Activated CD4-positive, alpha-beta T cell treated with anti-CD3 and anti-CD28 coated beads for 36 hours (primary cell): Measurements from ENCODE around the gene ZNF577. TPM values are rescaled to one million over a fixed set of nuclear protein-coding genes. Genes with fewer than 3 reads are reported as not detected.
"Not testable (repeated sequence)": the region's sequence is repeated elsewhere in the genome, so short reads cannot be mapped to it uniquely, and the experiment has no call there.

Experiments
- ATAC-seq: fragments of 200-7000 bp; cut with Tn5 transposase; one replicate; pipeline ENCODE4 v1.10.0; 2021; ENCODE audit warnings: mild to moderate bottlenecking, moderate library complexity
- CTCF ChIA-PET: fragments of 350-600 bp; sonication (Branson Sonifier 250); formaldehyde crosslinking; loops from one replicate; lab custom pipeline; 2021; ENCODE audit warnings: antibody characterized with exemption; lab: Charles Lee
- POLR2A ChIA-PET: fragments of 350-600 bp; sonication (Branson Sonifier 250); formaldehyde crosslinking; loops from one replicate; lab custom pipeline; 2021; ENCODE audit warnings: antibody characterized with exemption, inconsistent platforms; lab: Charles Lee
- DNase-seq: peaks from one replicate; pipeline ENCODE4 v3.0.0-alpha.2; 2020
- H3K27ac Mint-ChIP-seq: one replicate; pipeline ENCODE4 v1.8.0; 2021; ENCODE audit warnings: mixed read lengths
- H3K27me3 Mint-ChIP-seq: one replicate; pipeline ENCODE4 v1.8.0; 2021; ENCODE audit warnings: mixed read lengths
- H3K36me3 Mint-ChIP-seq: one replicate; pipeline ENCODE4 v1.8.0; 2021; ENCODE audit warnings: low read depth, mixed read lengths
- H3K4me1 Mint-ChIP-seq: one replicate; pipeline ENCODE4 v1.8.0; 2021; ENCODE audit warnings: mixed read lengths
- H3K4me3 Mint-ChIP-seq: one replicate; pipeline ENCODE4 v1.8.0; 2021; ENCODE audit warnings: mild to moderate bottlenecking, moderate library complexity, mixed read lengths
- H3K9me3 Mint-ChIP-seq: one replicate; pipeline ENCODE4 v1.8.0; 2021; ENCODE audit warnings: low read depth, mixed read lengths
- intact Hi-C, 2 experiments: fragments of 100-400 bp; cut with DNase I in 1 of 2; cut with micrococcal nuclease in 1 of 2; formaldehyde crosslinking; loops; one replicate each; pipeline versions ENCODE4 v1.14.2 to v1.15.1; 2022 to 2024; cut with DNase I, micrococcal nuclease
- total RNA-seq, 2 experiments: library from RNA; stranded (reverse); gene quantifications; one replicate each; pipeline ENCODE4 v1.2.3, GENCODE V29; 2021

ZNF577 gene
- total RNA-seq, 2 experiments from 2014 or later = 5.7 to 7.2 TPM

DNA sequence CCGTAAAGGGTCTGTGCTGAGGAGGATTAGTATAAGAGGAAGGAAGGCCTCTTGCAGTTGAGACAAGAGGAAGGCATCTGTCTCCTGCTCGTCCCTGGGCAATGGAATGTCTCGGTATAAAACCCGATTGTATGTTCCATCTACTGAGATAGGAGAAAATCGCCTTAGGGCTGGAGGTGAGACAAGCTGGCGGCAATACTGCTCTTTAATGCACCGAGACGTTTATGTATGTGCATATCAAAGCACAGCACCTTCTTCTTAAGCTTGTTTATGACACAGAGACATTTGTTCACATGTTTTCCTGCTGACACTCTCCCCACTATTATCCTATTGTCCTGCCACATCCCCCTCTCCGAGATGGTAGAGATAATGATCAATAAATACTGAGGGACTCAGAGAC, 18.4 kb upstream of the ZNF577 start:
- DNase-seq, H3K27ac Mint-ChIP-seq, H3K4me3 Mint-ChIP-seq, POLR2A ChIA-PET, intact Hi-C loops, ATAC-seq, CTCF ChIA-PET: not testable (repeated sequence)
- Mint-ChIP-seq H3K36me3 (peaks cover 60% of the 10 kb centered on the region), H3K9me3 (peaks cover 44% of the 10 kb centered on the region), H3K27me3 (peaks cover 21% of the 10 kb centered on the region), H3K4me1 (peaks cover 22% of the 10 kb centered on the region)

DNA sequence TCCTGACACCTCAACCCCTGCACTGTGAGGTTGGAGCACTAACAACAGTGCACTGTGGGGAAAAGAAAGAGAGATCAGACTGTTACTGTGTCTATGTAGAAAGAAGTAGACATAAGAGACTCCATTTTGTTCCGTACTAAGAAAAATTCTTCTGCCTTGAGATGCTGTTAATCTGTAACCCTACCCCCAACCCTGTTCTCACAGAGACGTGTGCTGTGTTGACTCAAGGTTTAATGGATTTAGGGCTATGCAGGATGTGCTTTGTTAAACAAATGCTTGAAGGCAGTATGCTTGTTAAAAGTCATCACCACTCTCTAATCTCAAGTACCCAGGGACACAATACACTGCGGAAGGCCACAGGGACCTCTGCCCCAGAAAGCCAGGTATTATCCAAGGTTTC, 17.9 kb upstream of the ZNF577 start:
- Mint-ChIP-seq H3K9me3 (peaks cover 46% of the 10 kb centered on the region), H3K27me3 (peaks cover 21% of the 10 kb centered on the region), H3K4me1 (peaks cover 22% of the 10 kb centered on the region), H3K36me3 (peaks cover 65% of the 10 kb centered on the region)
- DNase-seq, H3K27ac Mint-ChIP-seq, POLR2A ChIA-PET, H3K4me3 Mint-ChIP-seq, ATAC-seq, CTCF ChIA-PET: not testable (repeated sequence)
- intact Hi-C loops = loop anchor here in 1 of 2 experiments (1.0 kb wide), 4 partner anchors 22 to 190 kb away; partner anchors contain the start of genes ZNF350, ZNF613, ZNF615 and ZNF841

DNA sequence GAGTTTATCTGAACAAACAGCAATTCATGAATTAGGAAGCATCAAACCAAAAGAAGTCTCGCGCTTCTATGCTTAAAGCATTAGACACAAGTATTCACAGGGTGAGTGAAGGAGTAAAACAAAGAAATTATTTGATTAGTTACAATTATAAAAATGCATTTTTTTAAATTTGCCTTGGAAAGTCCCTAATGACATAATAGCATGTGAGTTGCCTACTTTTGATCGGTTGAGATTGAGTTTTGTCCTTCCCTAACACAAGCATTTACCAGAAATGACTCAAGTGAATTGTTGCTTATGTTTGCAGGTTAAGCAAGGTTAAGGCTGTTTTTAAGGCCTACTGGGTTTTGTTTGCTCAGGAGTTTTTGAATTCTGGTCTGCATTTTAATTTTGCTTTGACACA, 17.5 kb upstream of the ZNF577 start:
- intact Hi-C loops = loop anchor here in 1 of 2 experiments (1.0 kb wide), 4 partner anchors 22 to 190 kb away; partner anchors contain the start of genes ZNF350, ZNF613, ZNF615 and ZNF841
- Mint-ChIP-seq H3K36me3 (peaks cover 68% of the 10 kb centered on the region), H3K27me3 (peaks cover 19% of the 10 kb centered on the region), H3K9me3 (peaks cover 46% of the 10 kb centered on the region), H3K4me1 (peaks cover 22% of the 10 kb centered on the region), H3K4me3 (peak overlapping the region; percentile 91), H3K27ac (peak overlapping the region; percentile 99)
- ATAC-seq = no peak
- no peak for DNase-seq
- ChIA-PET POLR2A (no interaction called here), CTCF (no interaction called here)

DNA sequence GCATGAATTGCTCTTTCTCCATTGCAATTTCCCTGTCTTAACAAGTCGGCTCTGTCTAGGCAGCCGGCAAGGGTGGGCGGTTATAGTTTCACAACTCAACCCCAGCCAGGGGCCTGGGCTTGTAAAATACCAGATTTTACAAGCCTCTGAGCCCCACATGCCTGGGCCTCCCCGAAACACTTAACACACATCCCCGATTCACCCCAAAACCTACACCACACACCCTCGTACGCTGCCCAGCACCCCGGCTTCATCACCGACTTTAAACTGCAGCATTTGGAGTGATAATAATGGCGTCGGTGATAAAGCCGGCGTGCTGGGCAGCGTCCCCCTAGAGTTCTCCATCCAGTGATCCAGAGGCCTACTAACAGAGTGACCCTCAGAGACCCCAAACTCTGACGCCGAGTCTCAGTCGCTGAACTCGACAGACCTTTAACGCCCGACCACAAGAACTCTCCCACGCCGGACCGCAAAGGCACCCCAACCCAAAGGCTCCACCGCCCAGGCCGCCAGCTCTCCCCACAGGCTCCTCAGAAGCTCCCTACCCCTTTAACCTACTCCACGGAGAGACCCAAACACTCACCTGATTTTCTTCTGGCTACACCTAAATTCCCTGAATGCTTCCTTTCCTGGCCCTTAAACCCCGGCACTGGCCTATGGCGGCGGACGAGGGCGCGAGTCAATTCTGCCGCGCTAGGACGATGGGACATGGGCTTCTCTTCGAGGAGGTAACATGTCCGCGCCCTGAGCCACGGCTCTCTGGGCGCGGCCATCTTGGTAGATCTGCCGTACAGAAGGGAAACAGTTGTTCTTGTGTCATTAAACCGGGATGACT, 16.8 kb upstream of the ZNF577 start, which contains the start of gene ZNF649:
ZNF649 (minus strand) TSS at position 687 of the 835 bp plus-strand sequence. CDS start 4,910 bp downstream, outside the sequence.
- Mint-ChIP-seq H3K36me3 (peaks cover 74% of the 10 kb centered on the region), H3K4me3 (peak within 1 kb of the TSS; percentile 91), H3K27ac (peak within 1 kb of the TSS; percentile 99), H3K9me3 (peaks cover 47% of the 10 kb centered on the region), H3K27me3 (peaks cover 18% of the 10 kb centered on the region), H3K4me1 (peaks cover 22% of the 10 kb centered on the region)
- ATAC-seq = peak; percentile 92
- intact Hi-C loops = loop anchor here (1.0 kb wide), 5 partner anchors 23 to 191 kb away; partner anchors contain the start of genes ZNF613 (in 2 of the 2), ZNF350 (in 1 of the 2), ZNF615 (in 1 of the 2) and ZNF841 (in 1 of the 2)
- ChIA-PET CTCF (no interaction called here), POLR2A (no interaction called here)
- DNase-seq = peak; percentile 89

DNA sequence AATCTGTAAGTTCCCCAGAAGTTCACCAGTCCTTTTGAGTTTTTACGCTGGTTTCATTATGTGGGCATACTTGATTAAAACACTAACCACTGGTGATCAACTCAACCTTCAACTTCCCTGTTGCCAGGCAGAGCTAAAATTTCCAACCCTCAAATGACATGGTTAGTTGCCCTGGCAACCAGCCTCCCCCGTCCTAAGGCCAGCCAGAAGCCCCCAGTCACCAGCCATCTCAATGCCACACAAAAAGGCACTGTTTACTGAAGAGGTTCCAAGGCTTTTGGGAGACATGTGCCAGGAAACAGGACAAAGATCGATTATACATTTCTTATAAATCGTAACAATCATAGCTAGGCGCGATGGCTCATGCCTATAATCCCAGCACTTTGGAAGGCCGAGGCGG, 15.4 kb upstream of the ZNF577 start:
- POLR2A ChIA-PET = no interaction called here
- peaks cover 43% of the 10 kb centered on the region for H3K9me3 Mint-ChIP-seq
- intact Hi-C loops = no loop called here
- H3K27ac Mint-ChIP-seq = peak overlapping the region; percentile 73
- ATAC-seq (no peak), DNase-seq (no peak)
- peaks cover 88% of the 10 kb centered on the region for H3K36me3 Mint-ChIP-seq
- CTCF ChIA-PET = no interaction called here
- H3K4me1 Mint-ChIP-seq = peaks cover 22% of the 10 kb centered on the region
- peaks cover 13% of the 10 kb centered on the region for H3K27me3 Mint-ChIP-seq
- peak overlapping the region; percentile 91 for H3K4me3 Mint-ChIP-seq

DNA sequence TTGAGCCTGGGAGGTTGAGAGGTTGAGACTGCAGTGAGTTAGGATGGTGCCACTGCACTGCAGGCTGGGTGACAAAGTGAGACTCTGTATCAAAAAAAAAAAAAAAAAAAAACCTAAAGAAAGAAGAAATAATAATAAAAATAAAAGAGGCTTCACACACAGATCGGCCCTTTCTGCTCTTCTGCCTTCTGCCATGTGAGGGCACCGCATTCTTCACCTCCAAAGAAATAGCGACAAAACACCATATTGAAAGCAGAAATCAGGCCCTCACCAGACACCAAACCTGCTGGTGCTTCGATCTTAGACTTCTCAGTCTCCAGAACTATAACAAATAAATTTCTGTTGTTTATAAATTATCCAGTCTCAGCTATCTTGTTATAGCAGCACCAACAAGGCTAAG, 14.1 kb upstream of the ZNF577 start:
- H3K9me3 Mint-ChIP-seq = peaks cover 43% of the 10 kb centered on the region
- intact Hi-C loops = no loop called here
- no peak overlapping the region for H3K27ac Mint-ChIP-seq
- peaks cover 7% of the 10 kb centered on the region for H3K27me3 Mint-ChIP-seq
- H3K36me3 Mint-ChIP-seq = peaks cover 94% of the 10 kb centered on the region
- ATAC-seq (no peak), DNase-seq (no peak)
- H3K4me3 Mint-ChIP-seq = no peak overlapping the region
- ChIA-PET CTCF (no interaction called here), POLR2A (no interaction called here)
- H3K4me1 Mint-ChIP-seq = peaks cover 22% of the 10 kb centered on the region

DNA sequence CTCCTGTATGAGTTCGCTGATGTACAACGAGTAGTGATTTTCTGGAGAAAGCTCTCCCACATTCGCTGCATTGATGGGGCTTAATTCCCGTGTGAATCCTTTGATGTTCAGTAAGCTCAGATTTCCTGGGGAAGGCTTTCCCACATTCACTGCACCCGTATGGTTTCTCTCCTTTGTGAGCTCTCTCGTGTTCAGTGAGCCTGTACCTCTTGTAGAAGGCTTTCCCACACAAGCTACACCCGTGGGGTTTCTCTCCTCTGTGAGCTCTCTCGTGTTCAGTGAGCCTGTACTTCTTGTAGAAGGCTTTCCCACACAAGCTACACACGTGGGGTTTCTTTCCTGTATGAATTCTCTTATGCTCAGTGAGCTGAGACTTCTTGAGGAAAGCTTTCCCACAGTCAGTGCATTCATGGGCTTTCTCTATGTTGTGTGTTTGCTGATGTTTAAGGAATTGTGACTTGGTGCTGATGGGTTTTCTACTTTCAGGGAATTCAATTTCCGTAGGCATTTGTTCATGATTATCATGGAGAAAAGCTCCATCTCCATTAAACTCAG, 3.5 kb upstream of the ZNF577 start:
- H3K9me3 Mint-ChIP-seq = peaks cover 74% of the 10 kb centered on the region
- POLR2A ChIA-PET = interaction anchor here (0.5 kb wide), 1 partner anchor 1563 kb away, joined by 3 read pairs; no protein-coding TSS in a partner anchor

DNA sequence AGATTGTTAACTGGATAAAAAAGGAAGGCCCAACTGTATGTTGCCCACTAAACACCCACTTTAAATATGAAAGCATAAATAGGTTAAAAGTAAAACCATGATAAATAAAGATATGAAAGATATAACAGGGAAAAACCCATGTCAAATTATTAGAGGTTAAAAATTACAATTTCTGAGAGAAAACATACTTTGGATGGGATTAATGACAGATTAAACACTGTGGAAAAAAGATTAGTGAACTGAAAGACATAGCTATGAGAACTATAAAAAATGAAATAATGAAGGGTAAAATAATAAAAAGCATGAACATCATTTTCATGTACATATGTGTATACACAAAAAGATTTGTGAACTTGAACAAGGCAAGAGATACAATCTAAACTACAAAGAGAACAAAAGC, 2.2 kb upstream of the ZNF577 start:
- peaks cover 77% of the 10 kb centered on the region for H3K9me3 Mint-ChIP-seq
- no peaks in the 10 kb centered on the region for H3K27me3 Mint-ChIP-seq
- H3K4me1 Mint-ChIP-seq = peaks cover 12% of the 10 kb centered on the region
- intact Hi-C loops = no loop called here
- DNase-seq = no peak
- H3K4me3 Mint-ChIP-seq = no peak overlapping the region
- ChIA-PET POLR2A (no interaction called here), CTCF (no interaction called here)
- H3K27ac Mint-ChIP-seq = no peak overlapping the region
- no peak for ATAC-seq
- H3K36me3 Mint-ChIP-seq = peaks cover 97% of the 10 kb centered on the region

More for the DNA sequence above, 3.5 kb upstream of the ZNF577 start:
- CTCF ChIA-PET = no interaction called here
- Mint-ChIP-seq H3K27ac (no peak overlapping the region), H3K4me1 (peaks cover 12% of the 10 kb centered on the region), H3K36me3 (peaks cover 98% of the 10 kb centered on the region), H3K4me3 (no peak overlapping the region), H3K27me3 (no peaks in the 10 kb centered on the region)
- no peak for ATAC-seq
- DNase-seq = peak; percentile 5
- intact Hi-C loops = no loop called here

DNA sequence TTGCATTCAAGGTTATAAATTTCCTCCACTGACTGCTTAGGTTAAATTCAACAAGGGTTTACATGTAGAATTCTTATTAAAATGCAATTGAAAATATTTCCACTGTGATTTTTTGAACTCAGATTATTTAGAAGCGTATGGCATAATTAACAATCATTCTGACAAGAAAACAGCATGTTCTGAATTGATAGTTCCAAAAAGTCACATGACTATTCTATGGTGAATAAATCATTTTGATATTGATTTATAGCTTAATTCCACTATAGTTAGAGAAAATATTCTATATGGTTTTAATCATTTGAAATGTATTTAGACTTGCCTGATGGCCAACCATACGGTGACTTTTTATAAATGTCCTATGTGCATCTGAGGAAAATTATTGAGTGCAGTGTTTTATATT, 3.0 kb downstream of the ZNF577 start:
- no peak overlapping the region for H3K4me3 Mint-ChIP-seq
- ATAC-seq (no peak), DNase-seq (no peak)
- peaks cover 12% of the 10 kb centered on the region for H3K4me1 Mint-ChIP-seq
- POLR2A ChIA-PET = no interaction called here
- no peaks in the 10 kb centered on the region for H3K27me3 Mint-ChIP-seq
- peaks cover 62% of the 10 kb centered on the region for H3K9me3 Mint-ChIP-seq
- intact Hi-C loops = no loop called here
- peaks cover 87% of the 10 kb centered on the region for H3K36me3 Mint-ChIP-seq
- H3K27ac Mint-ChIP-seq = no peak overlapping the region
- CTCF ChIA-PET = interaction anchor here (1.1 kb wide), 1 partner anchor 486 kb away, joined by 3 read pairs; no protein-coding TSS in a partner anchor

DNA sequence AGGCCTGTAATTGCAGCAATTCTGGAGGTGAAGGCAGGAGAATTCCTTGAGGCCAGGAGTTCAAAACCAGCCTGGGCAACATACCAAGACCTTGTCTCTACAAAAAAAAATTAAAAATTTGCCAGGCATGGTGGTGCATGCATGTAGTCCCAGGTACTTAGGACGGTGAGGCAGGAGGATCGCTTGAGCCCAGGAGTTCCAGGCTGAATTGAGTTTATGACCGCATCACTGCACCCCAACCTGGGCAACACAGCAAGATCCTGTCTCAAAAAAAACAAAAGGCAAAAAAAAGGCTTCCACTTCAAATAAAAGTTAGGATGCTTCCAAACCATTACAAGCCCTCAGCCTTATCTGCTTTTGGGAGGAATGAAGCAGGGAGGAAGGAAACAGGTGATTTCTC, 5.2 kb downstream of the ZNF577 start:
- Mint-ChIP-seq H3K4me3 (no peak overlapping the region), H3K9me3 (peaks cover 53% of the 10 kb centered on the region), H3K27me3 (no peaks in the 10 kb centered on the region), H3K27ac (no peak overlapping the region), H3K36me3 (peaks cover 85% of the 10 kb centered on the region), H3K4me1 (peaks cover 7% of the 10 kb centered on the region)
- CTCF ChIA-PET = no interaction called here
- no peak for ATAC-seq
- POLR2A ChIA-PET = no interaction called here
- DNase-seq = no peak
- intact Hi-C loops = no loop called here

DNA sequence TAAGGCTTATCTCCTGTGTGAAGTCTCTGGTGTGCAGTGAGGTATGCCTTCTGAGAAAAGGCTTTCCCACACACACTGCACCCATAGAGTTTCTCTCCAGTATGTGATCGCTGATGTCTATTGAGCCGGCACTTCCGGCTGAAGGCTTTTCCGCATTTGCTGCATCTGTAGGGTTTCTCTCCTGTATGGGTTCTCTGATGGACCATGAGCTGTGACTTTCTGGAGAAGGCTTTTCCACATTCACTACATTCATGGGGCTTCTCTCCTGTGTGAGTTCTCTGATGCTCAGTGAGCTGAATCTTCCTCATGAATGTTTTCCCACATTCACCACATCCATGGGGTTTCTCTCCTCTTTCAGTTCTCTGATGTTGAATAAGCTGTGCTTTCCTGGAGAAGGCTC, 14.7 kb downstream of the ZNF577 start:
- no peak overlapping the region for H3K4me3 Mint-ChIP-seq
- H3K27me3 Mint-ChIP-seq = no peaks in the 10 kb centered on the region
- CTCF ChIA-PET = no interaction called here
- H3K4me1 Mint-ChIP-seq = no peaks in the 10 kb centered on the region
- POLR2A ChIA-PET = no interaction called here
- H3K36me3 Mint-ChIP-seq = peaks cover 87% of the 10 kb centered on the region
- intact Hi-C loops = no loop called here
- peaks cover 83% of the 10 kb centered on the region for H3K9me3 Mint-ChIP-seq
- no peak overlapping the region for H3K27ac Mint-ChIP-seq
- DNase-seq (no peak), ATAC-seq (no peak)
